Astrocyte (in vitro differentiated cells and primary cell): ENCODE measurements around the gene SGO1. TPM values are rescaled to one million over a fixed set of nuclear protein-coding genes. Genes with fewer than 3 reads are reported as not detected.

Source experiments
- DNase-seq: peaks from one replicate; pipeline ENCODE4 v3.0.0-alpha.2; 2010; ENCODE audit warnings: low read depth
- FAIRE-seq: peaks from 2 replicates; lab custom pipeline; 2011; peaks lifted over from hg19 to GRCh38; lab: Jason Lieb, UNC
- H2AFZ ChIP-seq: 2 replicates; pipeline ENCODE4 v1.6.0; 2012; ENCODE audit warnings: low read depth, low read length, inconsistent platforms
- H3K27ac ChIP-seq: 2 replicates; pipeline ENCODE4 v1.5.1; 2011; ENCODE audit warnings: low read depth, low read length, inconsistent platforms
- H3K27me3 ChIP-seq: 2 replicates; pipeline ENCODE4 v1.6.0; 2011; ENCODE audit warnings: low read length, inconsistent platforms; ENCODE audit not compliant: insufficient read depth
- H3K36me3 ChIP-seq: 2 replicates; pipeline ENCODE4 v1.5.1; 2011; ENCODE audit warnings: low read length, inconsistent platforms; ENCODE audit not compliant: insufficient read depth
- H3K4me1 ChIP-seq: 2 replicates; pipeline ENCODE4 v1.5.1; 2011; ENCODE audit warnings: low read length, inconsistent platforms; ENCODE audit not compliant: insufficient read depth
- H3K4me2 ChIP-seq: 2 replicates; pipeline ENCODE4 v1.6.0; 2012; ENCODE audit warnings: low read length, inconsistent platforms
- H3K4me3 ChIP-seq: 2 replicates; pipeline ENCODE4 v1.5.1; 2011; ENCODE audit warnings: low read depth, mild to moderate bottlenecking, low read length, inconsistent platforms; ENCODE audit not compliant: insufficient read depth
- H3K79me2 ChIP-seq: 2 replicates; pipeline ENCODE4 v1.6.0; 2012; ENCODE audit warnings: mild to moderate bottlenecking, low read length, inconsistent platforms; ENCODE audit not compliant: insufficient read depth
- H3K9ac ChIP-seq: 2 replicates; pipeline ENCODE4 v1.6.0; 2012; ENCODE audit warnings: mild to moderate bottlenecking, low read length, inconsistent platforms
- H3K9me3 ChIP-seq: 2 replicates; pipeline ENCODE4 v1.5.1; 2012; ENCODE audit warnings: low read depth, mild to moderate bottlenecking, low read length, inconsistent platforms; ENCODE audit not compliant: insufficient read depth
- H4K20me1 ChIP-seq: 2 replicates; pipeline ENCODE4 v1.6.0; 2012; ENCODE audit warnings: low read length, inconsistent platforms; ENCODE audit not compliant: insufficient read depth
- H3K27ac Mint-ChIP-seq: one replicate; pipeline ENCODE4 v1.8.0; 2021; ENCODE audit warnings: mild to moderate bottlenecking, mixed read lengths; ENCODE audit not compliant: unreplicated experiment
- H3K27me3 Mint-ChIP-seq: one replicate; pipeline ENCODE4 v1.8.0; 2021; ENCODE audit warnings: low read depth, mixed read lengths; ENCODE audit not compliant: unreplicated experiment
- H3K36me3 Mint-ChIP-seq: one replicate; pipeline ENCODE4 v1.8.0; 2021; ENCODE audit warnings: low read depth, mixed read lengths; ENCODE audit not compliant: unreplicated experiment
- H3K4me1 Mint-ChIP-seq: one replicate; pipeline ENCODE4 v1.8.0; 2021; ENCODE audit warnings: low read depth, mixed read lengths; ENCODE audit not compliant: unreplicated experiment
- H3K4me3 Mint-ChIP-seq: one replicate; pipeline ENCODE4 v1.8.0; 2021; ENCODE audit warnings: mild to moderate bottlenecking, moderate library complexity, mixed read lengths; ENCODE audit not compliant: unreplicated experiment
- H3K9me3 Mint-ChIP-seq: one replicate; pipeline ENCODE4 v1.8.0; 2021; ENCODE audit warnings: mild to moderate bottlenecking, mixed read lengths; ENCODE audit not compliant: unreplicated experiment
- EZH2 ChIP-seq: IDR thresholded peaks from 2 replicates; pipeline ENCODE4 v1.6.1; 2012; ENCODE audit warnings: mild to moderate bottlenecking, low read length, inconsistent platforms; ENCODE audit not compliant: insufficient read depth
- total RNA-seq: library from RNA; stranded (reverse); gene quantifications from 2 replicates; pipeline ENCODE4 v1.2.1, GENCODE V29; 2021
- TF ChIP-seq, protein P1 (sequence below): IDR thresholded peaks from 2 replicates; pipeline ENCODE4 v1.5.1; 2011; ENCODE audit warnings: low read depth, mild to moderate bottlenecking, inconsistent platforms, low read length, moderate library complexity; ENCODE audit not compliant: insufficient read depth

Gene SGO1
- total RNA-seq, 1 donor from 2014 or later, result 3.0 TPM

DNA sequence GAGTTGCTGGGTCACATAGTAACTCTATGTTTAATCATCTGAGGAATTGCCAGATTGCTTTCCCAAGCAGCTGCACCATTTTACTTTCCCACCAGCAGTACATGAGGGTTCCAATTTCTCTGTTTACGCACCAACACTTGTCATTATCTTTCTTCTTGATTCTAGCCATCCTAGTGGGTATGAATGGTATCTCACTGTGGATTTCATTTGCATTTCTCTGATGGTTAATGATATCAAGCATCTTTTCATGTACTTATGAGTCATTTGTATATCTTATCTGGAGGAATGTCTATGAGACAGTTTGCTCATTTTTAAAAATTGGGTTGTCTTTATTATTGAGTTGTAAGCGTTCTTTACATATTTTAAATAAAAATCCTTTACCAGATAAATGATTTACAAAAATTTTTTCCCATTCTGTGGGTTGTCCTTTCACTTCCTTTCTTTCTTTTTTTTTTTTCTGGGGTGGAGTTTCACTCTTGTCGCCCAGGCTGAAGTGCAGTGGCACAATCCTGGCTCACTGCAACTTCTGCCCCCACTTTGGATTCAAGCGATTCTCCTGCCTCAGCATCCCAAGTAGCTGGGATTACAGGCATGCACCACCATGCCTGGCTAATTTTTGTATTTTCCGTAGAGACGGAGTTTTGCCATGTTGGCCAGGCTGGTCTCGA is 8.9 kb upstream of the SGO1 start:
- TF ChIP-seq, protein P1, sequence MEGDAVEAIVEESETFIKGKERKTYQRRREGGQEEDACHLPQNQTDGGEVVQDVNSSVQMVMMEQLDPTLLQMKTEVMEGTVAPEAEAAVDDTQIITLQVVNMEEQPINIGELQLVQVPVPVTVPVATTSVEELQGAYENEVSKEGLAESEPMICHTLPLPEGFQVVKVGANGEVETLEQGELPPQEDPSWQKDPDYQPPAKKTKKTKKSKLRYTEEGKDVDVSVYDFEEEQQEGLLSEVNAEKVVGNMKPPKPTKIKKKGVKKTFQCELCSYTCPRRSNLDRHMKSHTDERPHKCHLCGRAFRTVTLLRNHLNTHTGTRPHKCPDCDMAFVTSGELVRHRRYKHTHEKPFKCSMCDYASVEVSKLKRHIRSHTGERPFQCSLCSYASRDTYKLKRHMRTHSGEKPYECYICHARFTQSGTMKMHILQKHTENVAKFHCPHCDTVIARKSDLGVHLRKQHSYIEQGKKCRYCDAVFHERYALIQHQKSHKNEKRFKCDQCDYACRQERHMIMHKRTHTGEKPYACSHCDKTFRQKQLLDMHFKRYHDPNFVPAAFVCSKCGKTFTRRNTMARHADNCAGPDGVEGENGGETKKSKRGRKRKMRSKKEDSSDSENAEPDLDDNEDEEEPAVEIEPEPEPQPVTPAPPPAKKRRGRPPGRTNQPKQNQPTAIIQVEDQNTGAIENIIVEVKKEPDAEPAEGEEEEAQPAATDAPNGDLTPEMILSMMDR, result no peak
- no peak for TF ChIP-seq EZH2
- Histone ChIP-seq H3K36me3 (no peaks in the 10 kb centered on the region), H3K27ac (no peak overlapping the region), H3K27me3 (no peaks in the 10 kb centered on the region), H3K9me3 (no peaks in the 10 kb centered on the region), H2AFZ (no peak overlapping the region), H3K9ac (no peak overlapping the region), H4K20me1 (no peaks in the 10 kb centered on the region), H3K4me3 (no peak overlapping the region), H3K79me2 (no peaks in the 10 kb centered on the region), H3K4me2 (no peak overlapping the region), H3K4me1 (no peaks in the 10 kb centered on the region)
- no peak overlapping the region for H3K4me3 Mint-ChIP-seq
- H3K27ac Mint-ChIP-seq, result no peak overlapping the region
- FAIRE-seq (no peak), DNase-seq (peak; percentile 36)
- no peaks in the 10 kb centered on the region for H3K27me3 Mint-ChIP-seq
- no peaks in the 10 kb centered on the region for H3K4me1 Mint-ChIP-seq
- H3K9me3 Mint-ChIP-seq, result no peaks in the 10 kb centered on the region
- no peaks in the 10 kb centered on the region for H3K36me3 Mint-ChIP-seq

DNA sequence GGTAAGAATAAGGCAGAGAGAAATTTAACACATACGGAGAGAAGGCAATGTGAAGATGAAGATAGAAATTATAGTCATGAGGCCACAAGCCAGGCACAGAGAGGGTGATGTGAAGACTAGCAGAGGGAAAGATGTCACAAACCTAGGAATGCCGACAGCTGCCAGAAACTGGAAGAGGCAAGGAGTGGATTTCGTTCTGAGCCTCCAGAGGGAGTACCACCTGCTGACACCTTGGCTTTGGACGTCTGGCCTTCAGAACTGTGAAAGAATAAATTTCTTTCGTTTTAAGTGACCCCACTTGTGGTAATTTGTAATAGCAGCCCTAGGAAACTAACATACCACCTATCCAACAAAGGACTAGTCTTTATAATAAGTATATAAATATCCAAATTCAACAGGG is 5.0 kb upstream of the SGO1 start:
- Histone ChIP-seq H3K36me3 (no peaks in the 10 kb centered on the region), H3K27me3 (no peaks in the 10 kb centered on the region), H3K4me1 (no peaks in the 10 kb centered on the region), H3K9ac (no peak overlapping the region), H3K27ac (no peak overlapping the region), H2AFZ (no peak overlapping the region), H3K4me2 (no peak overlapping the region), H3K4me3 (no peak overlapping the region), H3K9me3 (no peaks in the 10 kb centered on the region), H4K20me1 (no peaks in the 10 kb centered on the region), H3K79me2 (no peaks in the 10 kb centered on the region)
- H3K4me1 Mint-ChIP-seq, result no peaks in the 10 kb centered on the region
- no peak for TF ChIP-seq EZH2
- TF ChIP-seq, protein P1, result no peak
- no peaks in the 10 kb centered on the region for H3K9me3 Mint-ChIP-seq
- no peak overlapping the region for H3K27ac Mint-ChIP-seq
- no peak overlapping the region for H3K4me3 Mint-ChIP-seq
- FAIRE-seq, result no peak
- no peak for DNase-seq
- no peaks in the 10 kb centered on the region for H3K27me3 Mint-ChIP-seq
- no peaks in the 10 kb centered on the region for H3K36me3 Mint-ChIP-seq

DNA sequence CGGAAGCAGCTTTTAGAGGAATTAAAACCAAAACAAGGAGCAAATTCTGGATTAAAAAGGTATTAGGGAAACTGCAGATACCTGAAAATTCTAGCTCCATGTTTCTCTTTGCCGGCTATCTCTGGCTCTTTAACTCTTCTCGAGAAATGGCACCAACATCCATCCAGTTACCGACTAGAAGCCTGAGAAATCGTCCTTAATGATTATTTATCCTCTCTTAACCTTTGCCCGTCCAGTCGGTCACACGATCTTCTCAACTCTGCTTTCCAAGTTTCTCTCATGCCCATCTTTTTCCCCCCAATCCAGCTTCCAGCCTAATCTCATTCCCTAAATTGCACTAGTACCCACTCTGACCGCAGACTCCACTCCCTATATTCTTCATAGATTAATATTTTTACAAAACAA is 596 bp upstream of the SGO1 start:
- no peaks in the 10 kb centered on the region for H3K4me1 Mint-ChIP-seq

More for the DNA sequence above, 596 bp upstream of the SGO1 start:
- FAIRE-seq, result no peak
- Histone ChIP-seq H3K4me1 (no peaks in the 10 kb centered on the region), H3K27ac (peak overlapping the region; percentile 95), H2AFZ (peak overlapping the region; percentile 98), H4K20me1 (no peaks in the 10 kb centered on the region), H3K36me3 (no peaks in the 10 kb centered on the region), H3K9me3 (no peaks in the 10 kb centered on the region), H3K27me3 (no peaks in the 10 kb centered on the region), H3K4me3 (peak overlapping the region; percentile 98), H3K9ac (peak overlapping the region; percentile 98), H3K4me2 (peak overlapping the region; percentile 92), H3K79me2 (peaks cover 30% of the 10 kb centered on the region)
- Mint-ChIP-seq H3K27ac (no peak overlapping the region), H3K4me3 (no peak overlapping the region), H3K9me3 (no peaks in the 10 kb centered on the region), H3K27me3 (no peaks in the 10 kb centered on the region), H3K36me3 (no peaks in the 10 kb centered on the region)
- TF ChIP-seq, protein P1, result no peak
- TF ChIP-seq EZH2, result no peak
- DNase-seq, result no peak
